Coronary artery (tissue), 2 donors: ENCODE data around the gene DTNB.

Experiments used
- DNase-seq: peaks from one replicate; pipeline ENCODE4 v3.0.0-alpha.2; 2017; ENCODE audit warnings: low spot score
- H3K27ac ChIP-seq, 2 donors: fragments of 200-600 bp; sonication (generic); one replicate each; pipeline ENCODE4 v1.5.1; 2016 to 2019
- H3K4me3 ChIP-seq: fragments of 200-600 bp; sonication (generic); 2 replicates; pipeline ENCODE4 v1.5.1; 2016; ENCODE audit warnings: mild to moderate bottlenecking, moderate library complexity
- CTCF ChIP-seq: fragments of 200-600 bp; sonication (generic); IDR thresholded peaks from one replicate; pipeline ENCODE4 v1.5.1; 2019; ENCODE audit warnings: antibody characterized with exemption

DTNB gene

DNA sequence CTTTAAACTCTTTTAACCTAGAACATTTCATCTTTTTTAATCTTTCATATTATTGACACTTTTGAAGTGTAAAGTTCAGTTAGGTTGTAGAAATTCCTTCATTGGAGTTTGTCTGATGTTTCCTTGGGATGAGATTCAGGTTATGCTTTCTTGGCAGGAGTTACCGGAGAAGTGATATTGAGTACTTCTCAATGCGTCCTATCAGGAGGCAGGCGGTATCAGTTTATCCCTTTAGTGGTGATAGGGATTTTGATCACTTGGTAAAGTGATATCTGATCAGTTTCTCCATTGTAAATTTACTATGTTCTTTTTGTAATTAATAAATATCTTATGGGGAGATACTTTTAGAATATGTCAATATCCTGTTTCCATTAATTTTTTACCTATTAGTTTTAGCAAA lies 78.4 kb downstream of the DTNB start:
- no peak for DNase-seq
- no peak overlapping the region for H3K4me3 ChIP-seq
- no peak for TF ChIP-seq CTCF
- no peak overlapping the region for H3K27ac ChIP-seq

GRCh38 chr2:25592766-25593292 lies 80.5 kb downstream of the DTNB start:
- no peak overlapping the region for H3K4me3 ChIP-seq
- no peak for TF ChIP-seq CTCF
- DNase-seq: no peak
- H3K27ac ChIP-seq: no peak overlapping the region

- DNase-seq: no peak
- Histone ChIP-seq H3K4me3 (no peak overlapping the region), H3K27ac (no peak overlapping the region)
- no peak for TF ChIP-seq CTCF
Observed at GRCh38 chr2:25590921-25591505, 82.4 kb downstream of the DTNB start.

- no peak for TF ChIP-seq CTCF
- DNase-seq: no peak
- Histone ChIP-seq H3K27ac (no peak overlapping the region), H3K4me3 (no peak overlapping the region)
Observed at GRCh38 chr2:25589676-25590205, 83.6 kb downstream of the DTNB start.

- TF ChIP-seq CTCF: no peak
- Histone ChIP-seq H3K4me3 (no peak overlapping the region), H3K27ac (no peak overlapping the region)
- DNase-seq: no peak
Observed at GRCh38 chr2:25588576-25588975, 84.8 kb downstream of the DTNB start.

GRCh38 chr2:25587361-25587760 lies 86.0 kb downstream of the DTNB start:
- DNase-seq: no peak
- no peak for TF ChIP-seq CTCF
- no peak overlapping the region for H3K4me3 ChIP-seq
- H3K27ac ChIP-seq: no peak overlapping the region

- DNase-seq: no peak
- Histone ChIP-seq H3K4me3 (no peak overlapping the region), H3K27ac (no peak overlapping the region)
- TF ChIP-seq CTCF: no peak
Observed at GRCh38 chr2:25586726-25587144, 86.6 kb downstream of the DTNB start.
